ENCODE results near the gene CYSRT1.
A peak's percentile ranks its signal among the peaks of the same experiment; 100 is the strongest.
"Not testable (repeated sequence)": the region's sequence is repeated elsewhere in the genome, so short reads cannot be mapped to it uniquely, and the experiment has no call there.

Gene CYSRT1

DNA sequence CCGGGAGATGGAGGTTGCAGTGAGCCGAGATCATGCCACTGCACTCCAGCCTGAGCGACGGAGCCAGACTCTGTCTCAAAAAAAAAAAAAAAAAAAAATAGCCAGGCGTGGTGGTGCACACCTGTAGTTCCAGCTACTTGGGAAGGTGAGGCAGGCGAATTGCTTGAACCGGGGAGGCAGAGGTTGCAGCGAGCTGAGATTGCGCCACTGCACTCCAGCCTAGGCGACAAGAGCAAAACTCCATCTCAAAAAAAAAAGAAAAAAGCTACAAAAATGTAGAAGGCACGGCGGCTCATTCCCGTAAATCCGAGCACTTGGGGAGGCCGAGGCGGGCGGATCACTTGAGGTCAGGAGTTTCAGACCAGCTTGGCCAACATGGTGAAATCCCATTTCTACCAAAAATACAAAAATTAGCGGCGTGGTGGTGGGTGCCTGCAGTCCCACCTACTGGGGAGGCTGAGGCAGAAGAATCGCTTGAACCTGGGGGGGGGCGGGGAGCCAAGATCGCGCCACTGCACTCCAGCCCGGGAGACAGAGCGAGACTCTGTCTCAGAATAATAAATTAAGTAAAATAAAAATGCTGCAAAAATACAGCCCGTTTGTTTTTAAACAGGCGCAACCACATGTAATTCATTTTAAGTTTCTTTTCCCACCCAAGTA is 14.7 kb downstream of the CYSRT1 start:
- not testable (repeated sequence) for DNase-seq

DNA sequence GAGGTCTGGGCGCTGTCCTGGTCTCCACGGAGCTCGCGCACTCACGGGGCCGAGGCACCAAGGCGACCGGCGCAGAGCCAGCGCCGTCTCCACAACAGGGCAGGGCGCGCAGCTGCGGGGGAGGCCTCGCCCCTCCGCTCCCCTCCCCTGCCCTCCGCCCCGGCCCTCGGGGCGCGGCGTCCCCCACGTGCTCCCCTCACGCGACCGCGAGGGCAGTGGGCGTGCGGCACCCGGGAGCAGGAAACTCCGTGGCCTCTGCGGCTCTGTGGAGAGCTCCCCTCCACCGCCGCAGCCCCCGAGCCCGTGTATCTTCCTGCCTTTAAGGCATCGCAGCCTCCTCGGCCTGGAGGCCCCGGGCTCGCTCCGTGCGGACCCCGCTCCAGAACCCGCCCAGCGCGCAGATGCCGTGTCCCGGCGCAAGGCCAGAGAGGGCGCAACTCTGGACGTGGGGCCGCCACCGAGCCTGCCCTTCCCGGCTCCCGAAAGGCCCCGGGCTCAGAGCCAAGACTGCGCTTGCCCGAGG is 15.4 kb downstream of the CYSRT1 start:
- peak; percentile 79 for DNase-seq

DNA sequence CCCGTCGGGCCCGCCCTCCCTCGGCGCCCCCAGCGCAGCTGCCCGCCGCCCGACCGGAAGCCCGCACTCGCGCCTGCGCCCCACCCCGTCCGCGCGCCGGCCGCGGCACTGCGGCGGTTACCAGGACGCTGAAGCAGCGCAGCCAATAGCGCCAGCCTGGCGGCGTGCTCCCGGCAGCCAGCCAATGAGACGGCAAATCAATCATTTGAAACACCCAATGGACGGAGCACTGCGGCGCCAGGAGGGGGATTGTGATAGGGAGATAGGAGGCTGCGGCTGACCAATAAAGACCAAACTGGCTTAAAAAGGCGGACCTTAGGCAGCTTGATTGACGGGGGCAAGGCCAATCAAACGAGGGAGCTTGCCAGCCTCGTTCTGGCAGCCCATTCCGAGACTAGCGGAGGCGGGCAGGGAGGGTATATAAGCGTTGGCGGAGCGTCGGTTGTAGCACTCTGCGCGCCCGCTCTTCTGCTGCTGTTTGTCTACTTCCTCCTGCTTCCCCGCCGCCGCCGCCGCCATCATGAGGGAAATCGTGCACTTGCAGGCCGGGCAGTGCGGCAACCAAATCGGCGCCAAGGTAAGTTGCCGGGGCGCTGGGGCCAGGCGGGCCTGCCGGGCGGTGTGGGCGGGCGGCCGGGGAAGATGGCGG is 16.0 kb downstream of the CYSRT1 start, which contains the start of gene TUBB4B:
TSS of gene TUBB4B (plus strand) at position 447 of the 649 bp plus-strand sequence. CDS start at position 521, 74 bp downstream.
- peak; percentile 100 for DNase-seq

DNA sequence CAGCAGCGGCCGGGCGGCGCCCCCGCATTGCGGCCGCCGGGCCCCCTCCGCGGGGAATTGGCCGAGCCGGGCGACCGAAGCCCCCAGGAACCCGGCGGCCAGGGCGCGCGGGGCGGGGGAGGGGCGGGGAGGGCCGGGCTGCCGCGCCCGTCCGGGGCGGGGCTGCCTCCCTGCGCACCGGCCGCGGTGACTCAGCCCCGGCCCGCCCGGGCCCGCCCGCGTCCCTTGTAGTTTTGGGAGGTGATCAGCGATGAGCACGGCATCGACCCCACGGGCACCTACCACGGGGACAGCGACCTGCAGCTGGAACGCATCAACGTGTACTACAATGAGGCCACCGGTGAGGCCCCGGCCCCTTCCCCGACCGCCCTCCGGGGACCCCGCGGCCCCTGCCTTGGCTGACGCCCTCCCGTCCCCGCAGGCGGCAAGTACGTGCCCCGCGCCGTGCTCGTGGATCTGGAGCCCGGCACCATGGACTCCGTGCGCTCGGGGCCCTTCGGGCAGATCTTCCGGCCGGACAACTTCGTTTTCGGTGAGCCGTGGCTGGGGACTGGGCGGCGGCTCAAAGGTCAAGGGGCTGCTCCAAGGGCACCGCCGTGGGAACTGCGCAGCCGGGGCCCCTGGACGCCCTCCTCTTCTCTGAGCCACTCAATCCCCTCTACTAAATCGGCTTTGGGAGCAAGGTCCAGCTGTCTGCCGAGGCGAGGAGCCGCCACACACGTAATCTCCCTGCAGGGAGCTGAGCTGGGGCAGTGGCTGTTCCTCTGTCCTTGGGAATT is 16.7 kb downstream of the CYSRT1 start:
- peak; percentile 65 for DNase-seq

DNA sequence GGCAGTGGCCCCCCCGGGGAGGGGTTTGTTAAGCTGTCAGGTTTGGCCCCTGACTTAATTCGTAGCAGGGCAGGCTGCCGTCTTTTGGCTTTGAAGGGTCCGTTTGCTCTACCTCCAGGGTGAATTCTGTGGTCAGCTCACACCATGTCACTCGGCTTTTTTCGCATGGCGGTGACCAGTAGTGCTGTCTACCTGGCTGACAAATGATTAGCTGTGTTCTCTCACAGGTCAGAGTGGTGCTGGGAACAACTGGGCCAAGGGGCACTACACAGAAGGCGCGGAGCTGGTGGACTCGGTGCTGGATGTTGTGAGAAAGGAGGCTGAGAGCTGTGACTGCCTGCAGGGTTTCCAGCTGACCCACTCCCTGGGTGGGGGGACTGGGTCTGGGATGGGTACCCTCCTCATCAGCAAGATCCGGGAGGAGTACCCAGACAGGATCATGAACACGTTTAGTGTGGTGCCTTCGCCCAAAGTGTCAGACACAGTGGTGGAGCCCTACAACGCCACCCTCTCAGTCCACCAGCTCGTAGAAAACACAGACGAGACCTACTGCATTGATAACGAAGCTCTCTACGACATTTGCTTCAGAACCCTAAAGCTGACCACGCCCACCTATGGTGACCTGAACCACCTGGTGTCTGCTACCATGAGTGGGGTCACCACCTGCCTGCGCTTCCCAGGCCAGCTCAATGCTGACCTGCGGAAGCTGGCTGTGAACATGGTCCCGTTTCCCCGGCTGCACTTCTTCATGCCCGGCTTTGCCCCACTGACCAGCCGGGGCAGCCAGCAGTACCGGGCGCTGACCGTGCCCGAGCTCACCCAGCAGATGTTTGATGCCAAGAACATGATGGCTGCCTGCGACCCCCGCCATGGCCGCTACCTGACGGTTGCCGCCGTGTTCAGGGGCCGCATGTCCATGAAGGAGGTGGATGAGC is 17.6 kb downstream of the CYSRT1 start:
- no peak for DNase-seq

DNA sequence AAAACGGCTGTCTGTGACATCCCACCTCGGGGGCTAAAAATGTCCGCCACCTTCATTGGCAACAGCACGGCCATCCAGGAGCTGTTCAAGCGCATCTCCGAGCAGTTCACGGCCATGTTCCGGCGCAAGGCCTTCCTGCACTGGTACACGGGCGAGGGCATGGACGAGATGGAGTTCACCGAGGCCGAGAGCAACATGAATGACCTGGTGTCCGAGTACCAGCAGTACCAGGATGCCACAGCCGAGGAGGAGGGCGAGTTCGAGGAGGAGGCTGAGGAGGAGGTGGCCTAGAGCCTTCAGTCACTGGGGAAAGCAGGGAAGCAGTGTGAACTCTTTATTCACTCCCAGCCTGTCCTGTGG is 18.3 kb downstream of the CYSRT1 start:
- DNase-seq: not testable (repeated sequence)

DNA sequence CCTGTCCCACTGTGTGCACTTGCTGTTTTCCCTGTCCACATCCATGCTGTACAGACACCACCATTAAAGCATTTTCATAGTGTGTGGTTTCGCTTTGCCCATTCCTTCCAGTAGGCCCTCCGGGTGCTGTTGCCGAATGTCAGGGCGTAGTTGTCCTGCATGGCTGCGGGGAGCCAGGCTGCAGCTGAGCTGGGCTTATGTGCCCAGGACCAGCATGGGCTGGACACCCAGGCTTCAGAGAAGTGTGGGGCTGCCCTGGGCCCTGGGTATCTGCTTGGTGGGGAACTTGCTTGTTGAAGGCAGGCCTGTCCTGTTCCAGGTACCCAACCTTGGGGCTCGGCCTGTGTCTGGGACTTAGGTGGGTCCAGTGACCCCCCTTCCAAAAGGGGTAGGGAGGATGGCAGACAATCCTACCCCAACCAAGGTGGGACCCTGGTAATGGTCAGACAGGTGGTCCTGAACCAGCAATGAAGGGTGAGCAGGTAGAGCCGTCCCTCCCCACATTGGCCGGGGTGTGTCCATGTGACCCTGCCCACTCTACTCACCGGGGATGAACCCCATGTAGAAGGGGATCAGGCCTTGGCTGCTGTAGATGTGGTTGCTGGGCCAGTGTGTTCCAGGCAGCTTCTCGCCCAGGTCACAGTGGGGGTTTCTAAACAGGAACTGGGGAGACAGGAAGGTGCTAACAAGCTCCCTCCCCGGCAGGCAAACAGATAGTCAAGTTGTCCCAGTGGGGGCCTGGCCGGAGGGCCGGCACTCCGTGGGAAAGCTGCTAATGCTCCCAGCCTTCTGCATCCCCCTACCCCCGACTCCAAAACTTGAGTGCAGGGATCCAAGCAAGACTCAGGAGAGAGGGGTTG is 18.9 kb downstream of the CYSRT1 start:
- DNase-seq: no peak

DNA sequence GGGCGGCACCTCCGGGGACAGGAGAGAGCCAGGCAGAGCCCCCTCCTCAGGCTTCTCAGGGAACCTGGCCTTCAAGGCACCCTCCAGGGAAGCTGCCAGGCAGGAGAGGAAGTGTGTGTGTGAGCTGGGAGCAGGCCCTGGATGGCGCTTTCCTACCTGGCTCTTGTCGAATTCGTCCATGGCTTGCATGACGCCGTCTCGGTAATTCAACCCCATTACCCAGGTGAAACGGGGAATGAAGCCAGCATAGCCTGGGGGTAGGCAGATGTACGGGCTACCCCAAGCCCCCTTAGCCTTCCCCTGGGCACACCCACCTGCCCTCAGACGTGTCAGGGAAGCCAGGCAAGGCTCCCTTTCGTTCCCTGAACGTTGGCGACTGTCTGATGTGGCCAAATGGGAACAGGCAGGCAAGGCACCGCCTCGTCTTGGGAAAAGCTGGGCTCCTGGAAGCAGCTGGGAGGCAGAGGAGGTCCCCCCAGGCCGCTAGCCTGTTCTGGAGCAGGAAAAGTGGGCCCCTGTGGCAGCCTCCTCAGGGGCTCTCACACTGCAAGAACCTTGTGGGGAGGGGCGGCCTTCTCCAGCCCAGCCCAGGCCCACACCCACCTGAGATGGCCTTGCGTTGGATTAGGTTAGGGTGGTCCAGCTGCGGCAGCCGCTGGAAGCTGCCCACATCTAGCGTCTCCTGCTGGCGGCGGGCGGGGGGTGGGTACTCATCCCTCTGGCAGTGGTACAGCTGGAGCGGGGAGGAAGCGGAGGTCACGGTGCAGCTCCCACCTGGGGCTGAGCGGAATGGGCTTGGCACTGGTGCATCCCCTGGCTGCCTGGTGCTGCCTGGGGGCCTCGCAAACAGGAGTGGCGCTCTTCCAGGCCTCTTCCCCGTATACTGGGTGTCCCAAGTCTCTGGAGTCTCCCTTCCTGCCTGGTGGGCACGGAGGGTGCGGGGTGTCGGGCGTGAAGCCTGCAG is 19.8 kb downstream of the CYSRT1 start:
- no peak for DNase-seq

DNA sequence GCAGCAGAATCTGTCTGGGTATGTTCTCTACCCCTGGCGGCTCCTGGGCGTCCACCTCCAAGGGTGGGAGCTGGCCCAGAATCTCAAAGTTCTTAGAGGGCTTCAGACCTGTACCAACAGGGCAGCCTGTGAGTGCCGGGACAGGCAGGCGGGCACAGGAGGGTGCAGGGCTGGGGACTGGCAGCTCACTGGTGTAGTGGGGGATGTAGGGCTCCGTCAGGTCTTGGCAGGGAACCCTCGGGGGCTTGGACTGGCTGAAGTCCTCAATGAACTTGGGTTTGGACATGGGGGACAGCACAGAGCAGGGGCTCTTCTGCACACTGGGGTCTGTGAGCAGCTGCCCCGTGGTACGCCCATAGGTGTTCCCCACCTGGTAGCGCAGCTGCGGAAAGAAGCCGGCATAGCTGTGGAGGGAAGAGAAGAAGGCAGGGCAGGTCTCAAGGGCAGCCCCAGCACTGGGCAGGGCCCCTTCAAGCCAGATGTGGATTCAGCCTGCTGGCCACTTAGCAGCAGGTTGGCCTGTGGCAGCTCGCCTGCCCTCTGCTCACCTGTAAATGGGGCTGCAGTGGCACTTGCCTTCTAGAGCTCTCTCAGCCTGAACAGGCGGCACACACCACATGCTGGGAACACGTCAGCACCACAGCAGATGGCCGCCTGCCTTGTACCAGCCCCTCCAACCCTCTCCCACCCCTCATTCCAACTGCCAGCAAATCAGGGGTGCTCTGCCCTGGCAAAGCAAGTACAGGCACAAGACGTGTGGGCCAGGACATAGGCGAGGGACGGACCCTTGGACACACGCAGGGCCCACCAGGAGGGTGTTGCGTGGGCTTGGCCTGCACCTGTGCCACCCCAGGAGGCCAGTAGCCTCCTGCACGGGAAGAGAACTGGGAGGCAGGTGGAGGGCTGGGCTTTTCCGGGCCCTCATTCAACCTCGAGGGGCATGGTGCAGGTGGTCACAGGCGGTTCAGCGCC is 20.8 kb downstream of the CYSRT1 start:
- DNase-seq: no peak

DNA sequence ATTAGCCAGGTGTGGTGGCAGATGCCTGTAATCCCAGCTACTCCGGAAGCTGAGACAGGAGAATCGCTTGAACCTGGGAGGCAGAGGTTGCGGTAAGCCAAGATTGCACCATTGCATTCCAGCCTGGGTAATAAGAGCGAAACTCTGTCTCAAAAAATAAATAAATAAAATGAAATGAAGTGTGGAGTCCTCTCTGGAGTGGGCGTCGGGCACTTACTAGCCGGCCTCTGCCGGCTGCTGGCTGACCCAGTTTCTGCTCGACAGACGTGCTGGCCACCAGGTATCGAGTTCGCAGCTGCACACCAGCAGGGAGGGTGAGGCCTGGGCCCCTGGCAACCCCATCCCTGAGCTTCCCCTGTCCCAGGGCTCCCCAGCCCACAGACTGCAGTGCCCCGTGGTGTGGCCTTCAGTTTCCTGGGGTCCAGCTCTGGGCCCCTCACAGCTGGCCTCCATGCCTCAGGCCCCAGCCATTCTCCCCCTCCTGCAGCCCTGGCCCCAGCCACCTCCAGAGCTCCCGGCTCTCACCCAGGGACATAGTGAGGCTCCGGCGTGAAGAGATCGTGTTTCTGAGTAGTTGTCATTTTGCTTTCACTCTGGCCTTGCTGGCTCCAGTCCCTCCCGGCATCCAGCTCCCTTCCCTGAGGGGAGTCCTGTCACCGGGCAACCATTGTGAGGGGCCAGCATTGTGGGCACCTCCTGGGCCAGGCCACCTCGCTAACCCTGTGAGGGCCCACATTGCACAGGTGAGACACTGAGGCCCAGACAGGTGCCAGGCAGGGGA is 22.4 kb downstream of the CYSRT1 start:
- DNase-seq: no peak

DNA sequence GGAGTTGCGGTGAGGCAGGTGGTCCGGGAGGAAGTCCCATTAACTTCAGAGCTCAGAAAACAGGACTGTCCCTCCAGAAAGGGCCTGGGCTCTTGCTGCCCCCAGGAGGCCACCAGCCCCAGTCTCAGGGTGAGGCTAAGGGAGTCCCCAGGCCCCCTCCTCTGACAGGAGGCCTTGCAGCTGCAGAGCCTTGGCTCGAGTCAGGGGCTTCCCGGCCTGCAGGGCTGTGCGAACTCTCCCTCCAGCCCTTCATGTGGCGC is 22.9 kb downstream of the CYSRT1 start:
- no peak for DNase-seq

DNA sequence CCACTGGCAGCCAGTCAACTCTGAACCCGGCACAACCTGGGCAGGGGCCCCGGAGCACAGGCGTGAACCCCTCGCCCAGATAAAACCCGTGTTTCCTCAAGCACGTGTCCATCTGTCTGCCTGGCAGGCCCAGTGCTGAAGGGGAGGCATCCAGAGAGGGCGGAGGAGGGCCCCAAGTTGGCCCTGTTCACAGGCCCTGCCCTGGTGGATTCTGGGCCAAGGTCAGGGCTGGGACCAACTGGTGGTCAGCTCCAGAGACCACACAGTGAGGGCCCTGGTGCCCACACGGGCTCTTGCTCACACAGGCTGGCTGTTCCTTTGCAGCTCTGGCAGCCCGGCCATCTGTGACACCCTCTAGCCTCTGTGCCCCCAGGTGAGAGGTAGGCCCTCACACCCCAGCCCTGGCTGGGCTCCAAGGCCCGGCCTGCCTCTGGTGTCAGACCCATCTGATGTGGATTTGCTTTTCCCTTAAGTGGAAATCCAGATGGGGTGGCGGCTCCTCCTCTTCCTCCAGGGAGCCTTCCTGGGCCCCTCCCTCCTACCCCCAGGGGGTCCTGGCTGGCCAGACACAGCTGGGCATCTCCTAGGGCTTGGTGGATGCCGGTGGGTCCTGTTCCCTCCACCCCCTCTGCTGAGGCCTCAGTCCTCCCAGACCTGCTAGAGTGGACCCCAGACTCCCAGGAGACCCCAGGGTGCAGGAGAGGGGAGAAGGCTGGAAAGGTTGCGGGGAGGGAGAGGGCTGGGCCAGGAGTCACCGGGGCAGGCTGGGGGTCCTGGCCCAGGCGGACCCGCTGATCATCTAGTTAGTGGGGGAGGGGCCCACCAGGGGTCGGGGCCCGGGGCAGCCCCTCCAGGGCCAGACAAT is 25.6 kb downstream of the CYSRT1 start:
- no peak for DNase-seq

DNA sequence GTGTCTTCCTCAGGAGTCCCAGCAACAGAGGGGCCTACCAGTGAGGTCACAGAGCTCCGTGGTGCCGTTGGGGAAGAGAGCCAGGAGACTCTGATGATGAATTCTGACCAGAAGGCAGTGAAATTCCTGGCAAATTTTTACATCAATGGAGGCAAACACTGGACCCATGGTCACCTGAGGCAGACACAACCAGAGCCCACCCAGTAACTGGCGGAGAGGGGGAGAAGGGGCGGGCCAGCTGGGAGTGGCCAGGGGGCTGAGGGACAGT is 26.2 kb downstream of the CYSRT1 start, which contains the start of gene STPG3:
TSS of gene STPG3 (plus strand) at position 93 of the 268 bp plus-strand sequence. CDS start at position 94, 1 bp downstream.
- DNase-seq: no peak

DNA sequence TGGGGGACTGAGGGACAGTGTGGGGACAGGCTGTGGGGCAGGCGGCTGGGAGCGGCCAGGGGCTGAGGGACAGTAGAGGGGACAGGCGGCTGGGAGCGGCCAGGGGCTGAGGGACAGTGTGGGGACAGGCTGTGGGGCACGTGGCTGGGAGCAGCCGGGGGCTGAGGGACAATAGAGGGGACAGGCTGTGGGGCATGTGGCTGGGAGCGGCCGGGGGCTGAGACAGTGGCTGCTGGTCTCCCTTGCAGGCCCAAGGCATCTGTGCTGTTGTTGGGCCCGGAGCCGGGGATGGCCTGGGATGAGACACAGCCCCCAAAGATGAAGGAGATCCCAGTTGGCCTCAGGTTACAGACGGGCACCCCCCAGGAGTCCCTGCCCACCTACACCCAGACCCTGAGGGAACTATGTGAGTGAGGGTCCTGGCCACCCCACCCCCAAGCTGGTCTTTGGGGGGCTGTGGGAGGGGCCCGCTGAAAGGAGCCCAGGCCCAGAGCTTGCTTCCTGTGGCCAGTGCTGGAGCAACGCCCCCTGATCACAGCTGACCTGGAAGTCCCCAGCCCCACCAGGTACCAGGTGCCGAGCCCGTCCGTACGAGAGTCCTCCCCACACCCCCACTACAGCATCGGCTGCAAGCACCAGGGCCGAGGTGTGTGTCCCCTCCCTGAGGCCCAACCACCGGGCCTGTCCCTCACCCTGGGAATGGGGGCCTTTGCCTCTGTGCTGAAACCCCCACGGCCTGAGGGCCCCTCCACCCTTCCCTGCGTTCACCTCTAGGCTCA is 26.7 kb downstream of the CYSRT1 start:
- no peak for DNase-seq

DNA sequence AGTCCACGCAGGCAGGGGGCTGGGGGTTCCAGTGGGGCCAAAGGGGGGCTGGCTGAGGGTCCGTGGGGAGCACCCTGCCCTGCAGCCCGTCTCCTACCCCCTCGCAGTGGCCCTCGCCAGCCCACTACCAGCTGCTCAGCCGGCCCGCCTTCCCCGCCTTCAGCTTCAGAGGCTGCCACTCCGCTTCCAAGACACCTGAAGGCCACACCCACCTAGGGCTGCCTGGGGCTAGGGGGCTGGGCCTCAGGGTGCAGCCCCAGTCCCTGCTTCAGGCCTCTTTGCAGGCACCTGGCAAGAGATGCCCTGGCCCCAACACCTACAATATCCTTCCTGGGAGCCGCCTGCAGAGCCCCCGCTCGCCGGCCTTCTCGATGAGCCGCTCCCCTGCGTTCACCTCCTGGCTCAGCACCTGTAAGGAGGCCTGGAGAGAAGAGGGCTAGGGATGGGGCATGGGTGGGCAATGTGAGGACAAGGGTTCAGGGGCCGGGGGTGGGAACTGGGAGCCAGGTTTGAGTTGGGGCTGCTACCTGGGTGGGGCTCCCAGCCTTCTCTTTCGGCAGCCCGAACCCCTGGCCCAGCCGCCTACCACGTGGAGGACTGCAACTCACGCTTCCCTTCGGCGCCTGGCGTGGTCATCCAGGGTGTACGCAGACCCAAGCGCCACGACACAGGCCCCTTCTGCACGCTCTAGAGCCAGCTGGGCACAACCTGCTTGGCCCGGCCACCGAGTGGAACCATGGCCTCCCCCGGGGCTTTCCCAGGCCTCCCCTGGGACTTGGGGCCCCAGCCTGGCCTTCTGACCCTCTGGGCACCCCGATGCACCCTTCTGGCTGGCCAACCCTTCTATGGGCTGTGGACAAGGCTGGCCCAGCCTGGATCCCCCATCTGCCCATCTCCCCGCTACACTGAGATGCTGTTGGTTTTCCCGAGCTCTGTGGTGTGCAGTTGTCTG is 27.9 kb downstream of the CYSRT1 start:
- DNase-seq: no peak

Measured in CD4-positive, alpha-beta T cell treated with Interleukin-21 for 1 hour (primary cell).